PFSK-1 (cell line): ENCODE data around the gene VASH2.

Experiments
- FOXP2 ChIP-seq: optimal IDR thresholded peaks from 2 replicates; pipeline ENCODE3; 2011; ENCODE audit warnings: borderline replicate concordance, control low read depth, inconsistent platforms; ENCODE audit not compliant: insufficient read depth; ENCODE audit errors: extremely low read length, extremely low read depth
- POLR2AphosphoS5 ChIP-seq: IDR thresholded peaks from 2 replicates; pipeline ENCODE4 v1.6.1; 2012; ENCODE audit warnings: low read depth, mild to moderate bottlenecking, control low read depth, low read length, moderate library complexity
- SIN3A ChIP-seq: IDR thresholded peaks from 2 replicates; pipeline ENCODE4 v1.6.1; 2012; ENCODE audit warnings: mild to moderate bottlenecking, low read length, moderate library complexity, borderline replicate concordance; ENCODE audit not compliant: insufficient read depth
- TAF1 ChIP-seq: IDR thresholded peaks from 2 replicates; pipeline ENCODE4 v1.6.1; 2012; ENCODE audit warnings: low read length, control low read depth, borderline replicate concordance; ENCODE audit not compliant: insufficient read depth
- TF ChIP-seq, protein P1 (sequence below), 2 experiments: IDR thresholded peaks; 2 replicates each; pipeline versions ENCODE4 v1.6.1 to v1.8.0; 2011 to 2012; ENCODE audit warnings: low read depth in 2 of 2, low read length in 2 of 2, control low read depth in 1 of 2, inconsistent platforms in 1 of 2, mild to moderate bottlenecking in 1 of 2, moderate library complexity in 1 of 2; ENCODE audit not compliant: insufficient read depth in 1 of 2

Gene VASH2

DNA sequence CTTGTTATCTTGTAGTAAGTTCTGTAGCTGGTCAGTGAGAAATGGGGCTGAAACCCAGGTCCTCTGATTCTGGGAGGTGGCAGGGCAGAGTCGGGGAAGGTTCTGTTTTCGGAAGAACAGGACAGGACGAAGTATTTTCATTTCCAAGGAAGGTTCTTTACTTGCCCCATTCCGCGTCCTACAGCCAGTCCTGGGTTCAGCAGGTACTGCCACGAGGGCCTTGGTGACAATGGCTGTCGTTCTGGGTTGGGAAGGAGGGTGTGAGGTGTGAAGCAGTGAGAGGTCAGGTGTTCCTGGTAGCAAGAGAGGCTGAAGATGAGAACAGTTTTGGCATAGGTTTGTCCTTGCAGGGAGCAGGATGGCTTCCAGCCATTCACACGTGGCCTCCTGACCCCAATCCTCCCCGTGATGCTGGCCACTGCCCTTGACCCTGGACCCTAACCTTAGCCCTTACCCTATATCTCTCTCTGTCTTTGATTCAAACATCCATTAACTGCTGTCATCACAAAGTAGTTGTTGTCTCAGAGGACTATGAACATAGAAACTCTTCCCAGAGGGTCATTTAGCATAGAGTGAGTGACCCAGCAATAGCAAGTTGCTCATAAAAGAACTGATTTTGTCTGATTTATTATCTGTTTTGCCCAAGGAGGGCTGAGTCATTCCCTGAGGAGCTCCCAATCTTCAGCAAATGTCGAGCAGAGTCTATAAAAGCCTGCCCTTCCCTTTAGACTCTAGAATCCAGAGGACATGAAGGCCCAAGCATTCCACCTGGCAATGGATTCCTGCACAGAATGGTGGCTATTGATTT, 25.0 kb downstream of the VASH2 start:
- TF ChIP-seq SIN3A (no peak), FOXP2 (no peak), POLR2AphosphoS5 (no peak), TAF1 (no peak)
- TF ChIP-seq, protein P1, sequence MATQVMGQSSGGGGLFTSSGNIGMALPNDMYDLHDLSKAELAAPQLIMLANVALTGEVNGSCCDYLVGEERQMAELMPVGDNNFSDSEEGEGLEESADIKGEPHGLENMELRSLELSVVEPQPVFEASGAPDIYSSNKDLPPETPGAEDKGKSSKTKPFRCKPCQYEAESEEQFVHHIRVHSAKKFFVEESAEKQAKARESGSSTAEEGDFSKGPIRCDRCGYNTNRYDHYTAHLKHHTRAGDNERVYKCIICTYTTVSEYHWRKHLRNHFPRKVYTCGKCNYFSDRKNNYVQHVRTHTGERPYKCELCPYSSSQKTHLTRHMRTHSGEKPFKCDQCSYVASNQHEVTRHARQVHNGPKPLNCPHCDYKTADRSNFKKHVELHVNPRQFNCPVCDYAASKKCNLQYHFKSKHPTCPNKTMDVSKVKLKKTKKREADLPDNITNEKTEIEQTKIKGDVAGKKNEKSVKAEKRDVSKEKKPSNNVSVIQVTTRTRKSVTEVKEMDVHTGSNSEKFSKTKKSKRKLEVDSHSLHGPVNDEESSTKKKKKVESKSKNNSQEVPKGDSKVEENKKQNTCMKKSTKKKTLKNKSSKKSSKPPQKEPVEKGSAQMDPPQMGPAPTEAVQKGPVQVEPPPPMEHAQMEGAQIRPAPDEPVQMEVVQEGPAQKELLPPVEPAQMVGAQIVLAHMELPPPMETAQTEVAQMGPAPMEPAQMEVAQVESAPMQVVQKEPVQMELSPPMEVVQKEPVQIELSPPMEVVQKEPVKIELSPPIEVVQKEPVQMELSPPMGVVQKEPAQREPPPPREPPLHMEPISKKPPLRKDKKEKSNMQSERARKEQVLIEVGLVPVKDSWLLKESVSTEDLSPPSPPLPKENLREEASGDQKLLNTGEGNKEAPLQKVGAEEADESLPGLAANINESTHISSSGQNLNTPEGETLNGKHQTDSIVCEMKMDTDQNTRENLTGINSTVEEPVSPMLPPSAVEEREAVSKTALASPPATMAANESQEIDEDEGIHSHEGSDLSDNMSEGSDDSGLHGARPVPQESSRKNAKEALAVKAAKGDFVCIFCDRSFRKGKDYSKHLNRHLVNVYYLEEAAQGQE (IDR thresholded peaks at IDR 0.05; ENCODE audit: insufficient read depth in 1 of 2, low read depth in 2 of 2, low read length in 2 of 2), result no peak

DNA sequence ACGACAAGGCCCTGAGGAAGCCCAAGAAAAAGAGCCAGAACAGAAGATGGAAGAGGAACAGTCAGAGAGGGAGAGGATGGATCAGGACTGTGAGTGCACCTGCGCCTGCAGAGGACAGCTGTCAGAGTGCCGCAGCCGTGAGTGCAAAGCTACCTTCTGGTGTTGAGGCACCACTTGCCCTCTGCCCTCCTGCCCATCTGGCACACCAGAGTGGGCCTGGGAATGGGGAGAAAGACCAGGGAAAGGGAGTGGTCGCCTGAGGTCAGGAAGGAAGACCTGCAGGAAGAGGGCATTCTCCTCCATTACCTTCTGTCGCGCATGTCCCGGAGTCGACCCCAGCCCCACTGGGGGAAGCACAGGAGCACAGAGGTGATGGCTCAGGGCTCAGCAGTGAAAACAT, 26.2 kb downstream of the VASH2 start:
- TF ChIP-seq POLR2AphosphoS5, result no peak
- no peak for TF ChIP-seq FOXP2
- TF ChIP-seq SIN3A, result no peak
- TF ChIP-seq, protein P1 (IDR thresholded peaks at IDR 0.05; ENCODE audit: insufficient read depth in 1 of 2, low read depth in 2 of 2, low read length in 2 of 2), result no peak
- no peak for TF ChIP-seq TAF1

DNA sequence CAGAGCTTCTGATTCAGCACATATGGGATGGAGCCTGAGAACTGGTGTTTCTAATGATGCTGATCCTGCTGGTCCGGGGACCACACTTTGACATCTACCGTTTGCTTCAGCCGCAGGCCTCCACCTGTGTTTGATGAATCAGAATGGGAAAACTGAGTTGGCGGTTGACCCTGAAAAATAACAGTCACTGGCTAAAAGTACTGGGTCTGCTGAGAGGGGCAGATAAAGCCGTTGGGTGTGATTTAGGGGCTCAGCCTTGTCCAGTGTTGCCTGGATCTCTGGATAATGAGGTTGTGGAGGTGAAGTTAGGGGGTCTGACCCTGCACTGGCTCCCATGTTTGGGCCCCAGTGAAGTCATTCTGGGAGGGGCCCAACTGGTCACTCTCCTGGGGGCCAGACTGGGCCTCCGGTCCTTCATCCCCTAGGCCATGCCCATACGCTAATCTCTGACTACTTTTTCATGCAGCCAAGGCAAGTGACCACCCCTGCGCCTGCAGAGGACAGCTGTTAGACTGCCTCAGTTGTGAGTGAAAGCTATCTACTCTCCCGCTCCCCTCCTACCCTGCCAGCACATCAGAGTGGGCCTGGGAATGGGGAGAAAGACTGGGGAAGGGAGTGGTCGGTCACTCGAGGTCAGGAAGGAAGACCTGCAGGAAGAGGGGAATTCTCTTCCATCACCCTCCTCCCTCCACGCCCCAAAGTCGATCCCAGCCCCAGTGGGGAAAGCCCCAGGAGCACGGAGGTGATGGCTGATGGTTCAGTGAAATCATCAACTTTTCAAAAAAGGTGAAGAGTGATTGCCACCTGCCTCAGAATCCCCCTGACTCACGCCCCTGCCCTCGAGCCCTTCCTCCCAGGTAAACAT, 27.7 kb downstream of the VASH2 start:
- TF ChIP-seq, protein P1 (IDR thresholded peaks at IDR 0.05; ENCODE audit: insufficient read depth in 1 of 2, low read depth in 2 of 2, low read length in 2 of 2), result no peak
- no peak for TF ChIP-seq SIN3A
- TF ChIP-seq POLR2AphosphoS5, result no peak
- no peak for TF ChIP-seq FOXP2
- no peak for TF ChIP-seq TAF1

DNA sequence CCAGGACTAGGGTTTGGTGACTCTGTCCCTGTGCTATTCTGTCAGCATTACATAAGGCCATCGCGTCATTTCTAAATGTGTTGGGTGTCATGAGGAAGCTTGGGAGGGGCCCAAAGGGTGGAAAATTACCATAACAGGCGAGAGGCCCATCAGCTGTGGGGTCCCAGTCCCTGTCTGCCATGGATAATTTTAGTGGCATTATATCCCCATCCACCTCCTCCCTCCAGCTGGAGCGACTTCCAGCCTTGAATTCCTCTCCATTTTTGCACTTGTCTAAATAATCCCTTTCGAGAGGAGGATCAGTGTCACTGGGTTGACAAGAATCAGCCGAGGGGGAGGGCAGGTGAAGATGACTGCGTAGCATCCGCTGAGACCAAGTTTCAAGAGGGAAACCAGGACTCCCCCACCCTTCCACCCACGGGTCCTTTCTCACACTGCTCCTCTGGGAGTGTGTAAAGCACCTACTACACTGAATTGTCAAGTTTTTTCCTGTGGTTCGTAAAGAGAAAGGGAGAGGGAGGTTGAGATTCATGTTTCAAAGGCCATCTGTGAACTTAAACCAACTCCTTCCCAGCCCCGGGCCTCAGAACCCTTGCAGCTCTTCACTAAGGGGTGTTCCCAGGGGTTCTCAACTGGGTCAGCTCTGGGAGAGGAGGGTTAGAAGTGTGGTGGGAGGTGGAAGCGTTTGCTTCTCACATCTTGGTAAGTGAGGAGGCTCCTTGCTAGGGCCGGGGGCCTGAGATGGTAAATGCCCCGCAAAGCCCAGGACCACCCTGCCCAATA, 29.2 kb downstream of the VASH2 start:
- TF ChIP-seq SIN3A (no peak), TAF1 (no peak), POLR2AphosphoS5 (no peak), FOXP2 (no peak)
- TF ChIP-seq, protein P1 (IDR thresholded peaks at IDR 0.05; ENCODE audit: insufficient read depth in 1 of 2, low read depth in 2 of 2, low read length in 2 of 2), result no peak
